ENCODE results near the gene SNRNP70. TPM values are rescaled to one million over a fixed set of nuclear protein-coding genes. Genes with fewer than 3 reads are reported as not detected.

The SNRNP70 gene
- total and polyA plus RNA-seq, 10 of the 15 experiments (the other 5 are each of a cell fraction or from before 2014, with no cell fraction given) = 2.7 to 453 (median 159) TPM

DNA sequence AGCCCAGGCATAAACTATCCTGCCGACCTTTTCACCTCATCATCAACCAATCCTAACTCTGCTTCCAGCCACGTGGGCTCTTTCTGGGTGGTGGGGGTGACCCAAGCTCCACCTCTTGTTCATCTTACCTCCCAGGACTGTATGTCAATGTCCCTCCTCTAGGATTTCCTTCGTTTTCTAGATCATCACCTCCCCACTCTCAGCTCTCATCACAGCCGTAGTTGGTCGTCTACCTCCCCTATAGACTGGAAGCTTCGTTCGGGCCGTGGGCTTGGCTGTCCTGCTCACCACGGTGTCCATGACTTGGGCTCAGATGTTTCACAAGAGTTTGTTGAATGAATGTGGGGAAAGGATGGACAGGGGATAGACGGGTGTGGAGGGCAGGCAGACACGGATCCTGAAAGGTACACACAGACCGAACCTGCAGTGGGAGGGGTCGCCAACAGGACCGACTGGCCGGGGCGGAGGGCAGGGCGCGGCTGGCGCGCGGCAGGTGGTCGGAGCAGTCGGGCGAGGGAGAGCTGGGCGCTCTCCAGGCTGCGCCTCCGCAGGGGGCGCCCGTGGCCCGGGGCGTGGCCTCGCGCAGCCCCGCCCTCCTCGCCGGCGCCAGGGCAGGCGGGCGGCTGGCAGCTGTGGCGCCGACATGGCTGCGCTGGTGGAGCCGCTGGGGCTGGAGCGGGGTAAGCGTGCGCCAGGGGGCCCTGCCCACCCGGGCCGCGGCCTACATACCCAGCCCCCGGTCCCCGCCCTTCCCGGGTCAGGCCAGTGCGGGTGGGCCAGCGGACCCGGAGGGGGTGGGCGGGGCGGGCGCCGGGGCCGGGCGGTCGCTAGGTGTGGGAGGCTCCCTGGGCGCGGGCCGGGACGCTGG is 28.7 kb downstream of the SNRNP70 start, which contains the start of gene LIN7B (continued):
- TF ChIP-seq, protein P1, sequence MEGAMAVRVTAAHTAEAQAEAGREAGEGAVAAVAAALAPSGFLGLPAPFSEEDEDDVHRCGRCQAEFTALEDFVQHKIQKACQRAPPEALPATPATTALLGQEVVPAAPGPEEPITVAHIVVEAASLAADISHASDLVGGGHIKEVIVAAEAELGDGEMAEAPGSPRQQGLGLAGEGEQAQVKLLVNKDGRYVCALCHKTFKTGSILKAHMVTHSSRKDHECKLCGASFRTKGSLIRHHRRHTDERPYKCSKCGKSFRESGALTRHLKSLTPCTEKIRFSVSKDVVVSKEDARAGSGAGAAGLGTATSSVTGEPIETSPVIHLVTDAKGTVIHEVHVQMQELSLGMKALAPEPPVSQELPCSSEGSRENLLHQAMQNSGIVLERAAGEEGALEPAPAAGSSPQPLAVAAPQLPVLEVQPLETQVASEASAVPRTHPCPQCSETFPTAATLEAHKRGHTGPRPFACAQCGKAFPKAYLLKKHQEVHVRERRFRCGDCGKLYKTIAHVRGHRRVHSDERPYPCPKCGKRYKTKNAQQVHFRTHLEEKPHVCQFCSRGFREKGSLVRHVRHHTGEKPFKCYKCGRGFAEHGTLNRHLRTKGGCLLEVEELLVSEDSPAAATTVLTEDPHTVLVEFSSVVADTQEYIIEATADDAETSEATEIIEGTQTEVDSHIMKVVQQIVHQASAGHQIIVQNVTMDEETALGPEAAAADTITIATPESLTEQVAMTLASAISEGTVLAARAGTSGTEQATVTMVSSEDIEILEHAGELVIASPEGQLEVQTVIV (IDR thresholded peaks at IDR 0.05; ENCODE audit: borderline replicate concordance, partially characterized antibody) = no peak
- TF ChIP-seq NR2F1 (conservative IDR thresholded peaks at IDR 0.05) (peak; percentile 51), SP1 (IDR thresholded peaks at IDR 0.05; ENCODE audit: low read depth, low read length) (peak; percentile 81), NR2C1 (IDR thresholded peaks at IDR 0.05) (peak; percentile 44; the same call in 1 of the 2 replicates), CEBPB (IDR thresholded peaks at IDR 0.05; ENCODE audit: borderline replicate concordance in 1 of 2, low read depth in 2 of 2, low read length in 2 of 2) (no peak), LARP7 (IDR thresholded peaks at IDR 0.05) (peak; percentile 58; the same call in 1 of the 2 replicates), TCF12 (IDR thresholded peaks at IDR 0.05; ENCODE audit: low read depth, low read length) (peak; percentile 63; the same call in 1 of the 2 replicates), RELA (IDR thresholded peaks at IDR 0.05; ENCODE audit: borderline replicate concordance, partially characterized antibody) (peak; percentile 6), POLR2A (IDR thresholded peaks at IDR 0.05; ENCODE audit: low read depth, low read length) (peak; percentile 48; the same call in 1 of the 2 replicates), SMARCA5 (IDR thresholded peaks at IDR 0.05) (peak; percentile 96)
- TF ChIP-seq, protein P2, sequence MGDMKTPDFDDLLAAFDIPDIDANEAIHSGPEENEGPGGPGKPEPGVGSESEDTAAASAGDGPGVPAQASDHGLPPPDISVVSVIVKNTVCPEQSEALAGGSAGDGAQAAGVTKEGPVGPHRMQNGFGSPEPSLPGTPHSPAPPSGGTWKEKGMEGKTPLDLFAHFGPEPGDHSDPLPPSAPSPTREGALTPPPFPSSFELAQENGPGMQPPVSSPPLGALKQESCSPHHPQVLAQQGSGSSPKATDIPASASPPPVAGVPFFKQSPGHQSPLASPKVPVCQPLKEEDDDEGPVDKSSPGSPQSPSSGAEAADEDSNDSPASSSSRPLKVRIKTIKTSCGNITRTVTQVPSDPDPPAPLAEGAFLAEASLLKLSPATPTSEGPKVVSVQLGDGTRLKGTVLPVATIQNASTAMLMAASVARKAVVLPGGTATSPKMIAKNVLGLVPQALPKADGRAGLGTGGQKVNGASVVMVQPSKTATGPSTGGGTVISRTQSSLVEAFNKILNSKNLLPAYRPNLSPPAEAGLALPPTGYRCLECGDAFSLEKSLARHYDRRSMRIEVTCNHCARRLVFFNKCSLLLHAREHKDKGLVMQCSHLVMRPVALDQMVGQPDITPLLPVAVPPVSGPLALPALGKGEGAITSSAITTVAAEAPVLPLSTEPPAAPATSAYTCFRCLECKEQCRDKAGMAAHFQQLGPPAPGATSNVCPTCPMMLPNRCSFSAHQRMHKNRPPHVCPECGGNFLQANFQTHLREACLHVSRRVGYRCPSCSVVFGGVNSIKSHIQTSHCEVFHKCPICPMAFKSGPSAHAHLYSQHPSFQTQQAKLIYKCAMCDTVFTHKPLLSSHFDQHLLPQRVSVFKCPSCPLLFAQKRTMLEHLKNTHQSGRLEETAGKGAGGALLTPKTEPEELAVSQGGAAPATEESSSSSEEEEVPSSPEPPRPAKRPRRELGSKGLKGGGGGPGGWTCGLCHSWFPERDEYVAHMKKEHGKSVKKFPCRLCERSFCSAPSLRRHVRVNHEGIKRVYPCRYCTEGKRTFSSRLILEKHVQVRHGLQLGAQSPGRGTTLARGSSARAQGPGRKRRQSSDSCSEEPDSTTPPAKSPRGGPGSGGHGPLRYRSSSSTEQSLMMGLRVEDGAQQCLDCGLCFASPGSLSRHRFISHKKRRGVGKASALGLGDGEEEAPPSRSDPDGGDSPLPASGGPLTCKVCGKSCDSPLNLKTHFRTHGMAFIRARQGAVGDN (IDR thresholded peaks at IDR 0.05) = 0 out of 2 replicates have a peak, but pooled peaks have one; percentile 49
- TF ChIP-seq, protein P3, sequence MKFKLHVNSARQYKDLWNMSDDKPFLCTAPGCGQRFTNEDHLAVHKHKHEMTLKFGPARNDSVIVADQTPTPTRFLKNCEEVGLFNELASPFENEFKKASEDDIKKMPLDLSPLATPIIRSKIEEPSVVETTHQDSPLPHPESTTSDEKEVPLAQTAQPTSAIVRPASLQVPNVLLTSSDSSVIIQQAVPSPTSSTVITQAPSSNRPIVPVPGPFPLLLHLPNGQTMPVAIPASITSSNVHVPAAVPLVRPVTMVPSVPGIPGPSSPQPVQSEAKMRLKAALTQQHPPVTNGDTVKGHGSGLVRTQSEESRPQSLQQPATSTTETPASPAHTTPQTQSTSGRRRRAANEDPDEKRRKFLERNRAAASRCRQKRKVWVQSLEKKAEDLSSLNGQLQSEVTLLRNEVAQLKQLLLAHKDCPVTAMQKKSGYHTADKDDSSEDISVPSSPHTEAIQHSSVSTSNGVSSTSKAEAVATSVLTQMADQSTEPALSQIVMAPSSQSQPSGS (IDR thresholded peaks at IDR 0.05; ENCODE audit: low read length) = no peak
- TF ChIP-seq, protein P4, sequence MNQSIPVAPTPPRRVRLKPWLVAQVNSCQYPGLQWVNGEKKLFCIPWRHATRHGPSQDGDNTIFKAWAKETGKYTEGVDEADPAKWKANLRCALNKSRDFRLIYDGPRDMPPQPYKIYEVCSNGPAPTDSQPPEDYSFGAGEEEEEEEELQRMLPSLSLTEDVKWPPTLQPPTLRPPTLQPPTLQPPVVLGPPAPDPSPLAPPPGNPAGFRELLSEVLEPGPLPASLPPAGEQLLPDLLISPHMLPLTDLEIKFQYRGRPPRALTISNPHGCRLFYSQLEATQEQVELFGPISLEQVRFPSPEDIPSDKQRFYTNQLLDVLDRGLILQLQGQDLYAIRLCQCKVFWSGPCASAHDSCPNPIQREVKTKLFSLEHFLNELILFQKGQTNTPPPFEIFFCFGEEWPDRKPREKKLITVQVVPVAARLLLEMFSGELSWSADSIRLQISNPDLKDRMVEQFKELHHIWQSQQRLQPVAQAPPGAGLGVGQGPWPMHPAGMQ (IDR thresholded peaks at IDR 0.05; ENCODE audit: borderline replicate concordance) = no peak
- TF ChIP-seq, protein P5, sequence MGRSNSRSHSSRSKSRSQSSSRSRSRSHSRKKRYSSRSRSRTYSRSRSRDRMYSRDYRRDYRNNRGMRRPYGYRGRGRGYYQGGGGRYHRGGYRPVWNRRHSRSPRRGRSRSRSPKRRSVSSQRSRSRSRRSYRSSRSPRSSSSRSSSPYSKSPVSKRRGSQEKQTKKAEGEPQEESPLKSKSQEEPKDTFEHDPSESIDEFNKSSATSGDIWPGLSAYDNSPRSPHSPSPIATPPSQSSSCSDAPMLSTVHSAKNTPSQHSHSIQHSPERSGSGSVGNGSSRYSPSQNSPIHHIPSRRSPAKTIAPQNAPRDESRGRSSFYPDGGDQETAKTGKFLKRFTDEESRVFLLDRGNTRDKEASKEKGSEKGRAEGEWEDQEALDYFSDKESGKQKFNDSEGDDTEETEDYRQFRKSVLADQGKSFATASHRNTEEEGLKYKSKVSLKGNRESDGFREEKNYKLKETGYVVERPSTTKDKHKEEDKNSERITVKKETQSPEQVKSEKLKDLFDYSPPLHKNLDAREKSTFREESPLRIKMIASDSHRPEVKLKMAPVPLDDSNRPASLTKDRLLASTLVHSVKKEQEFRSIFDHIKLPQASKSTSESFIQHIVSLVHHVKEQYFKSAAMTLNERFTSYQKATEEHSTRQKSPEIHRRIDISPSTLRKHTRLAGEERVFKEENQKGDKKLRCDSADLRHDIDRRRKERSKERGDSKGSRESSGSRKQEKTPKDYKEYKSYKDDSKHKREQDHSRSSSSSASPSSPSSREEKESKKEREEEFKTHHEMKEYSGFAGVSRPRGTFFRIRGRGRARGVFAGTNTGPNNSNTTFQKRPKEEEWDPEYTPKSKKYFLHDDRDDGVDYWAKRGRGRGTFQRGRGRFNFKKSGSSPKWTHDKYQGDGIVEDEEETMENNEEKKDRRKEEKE (IDR thresholded peaks at IDR 0.05) = no peak
- TF ChIP-seq, protein P6, sequence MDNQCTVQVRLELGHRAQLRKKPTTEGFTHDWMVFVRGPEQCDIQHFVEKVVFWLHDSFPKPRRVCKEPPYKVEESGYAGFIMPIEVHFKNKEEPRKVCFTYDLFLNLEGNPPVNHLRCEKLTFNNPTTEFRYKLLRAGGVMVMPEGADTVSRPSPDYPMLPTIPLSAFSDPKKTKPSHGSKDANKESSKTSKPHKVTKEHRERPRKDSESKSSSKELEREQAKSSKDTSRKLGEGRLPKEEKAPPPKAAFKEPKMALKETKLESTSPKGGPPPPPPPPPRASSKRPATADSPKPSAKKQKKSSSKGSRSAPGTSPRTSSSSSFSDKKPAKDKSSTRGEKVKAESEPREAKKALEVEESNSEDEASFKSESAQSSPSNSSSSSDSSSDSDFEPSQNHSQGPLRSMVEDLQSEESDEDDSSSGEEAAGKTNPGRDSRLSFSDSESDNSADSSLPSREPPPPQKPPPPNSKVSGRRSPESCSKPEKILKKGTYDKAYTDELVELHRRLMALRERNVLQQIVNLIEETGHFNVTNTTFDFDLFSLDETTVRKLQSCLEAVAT (IDR thresholded peaks at IDR 0.05) = no peak

All from GM12878 (cell line).